ENCODE data around the gene SNN. TPM values are rescaled to one million over a fixed set of nuclear protein-coding genes. Genes with fewer than 3 reads are reported as not detected.

The SNN gene
- total RNA-seq, 8 experiments from 2014 or later, result 3.4 to 99.4 (median 35.5) TPM

DNA sequence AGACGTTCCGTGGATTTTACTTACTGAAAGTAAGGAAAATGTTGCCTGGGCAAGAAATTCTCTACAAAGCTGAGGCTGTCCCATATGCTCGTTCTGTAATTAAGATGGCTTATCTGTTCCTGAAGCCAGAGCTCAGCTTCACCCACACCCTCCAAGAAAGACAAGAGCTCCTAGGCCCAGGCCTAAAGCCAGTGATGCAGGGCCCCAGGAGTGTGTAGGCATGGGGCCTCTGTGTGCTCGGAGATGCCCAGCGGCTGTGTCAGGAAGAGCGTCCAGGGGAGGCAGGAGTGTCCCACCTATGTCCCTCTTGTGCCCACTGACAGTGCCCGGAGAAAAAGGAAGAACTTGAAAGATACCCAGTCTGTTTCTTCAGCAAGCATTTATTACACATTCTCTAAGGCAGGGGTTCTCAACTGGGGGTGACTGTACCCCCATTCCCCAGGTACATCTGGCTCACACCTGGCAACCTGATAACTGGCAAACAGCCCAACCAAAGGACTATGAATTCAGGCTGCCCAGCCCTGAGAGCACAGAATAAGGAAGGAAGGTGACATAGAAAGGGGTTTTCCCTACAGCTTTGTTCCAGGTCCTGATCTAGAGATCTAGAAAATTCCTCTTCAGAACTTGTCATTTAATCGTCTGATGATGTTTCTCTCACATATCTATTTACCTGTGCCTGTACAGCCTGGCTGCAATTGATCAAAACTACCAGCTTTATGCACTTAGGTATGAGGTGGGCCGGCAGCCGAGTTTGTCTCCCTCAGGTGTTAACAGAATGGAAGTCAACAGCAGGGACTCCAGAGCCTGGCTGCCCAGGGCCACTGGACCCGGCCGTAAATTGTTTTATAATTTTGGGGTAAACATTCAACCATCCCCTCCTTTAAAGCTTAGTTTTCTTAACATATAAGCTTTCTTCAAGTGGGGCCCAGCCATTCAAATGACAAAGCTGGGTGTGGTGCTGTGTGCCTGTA, 12.0 kb downstream of the SNN start:
- no peak overlapping the region for H3K27ac ChIP-seq
- 80 to 100% (median 89%) methylated on average over 1 to 12 of the region's 12 CpGs for WGBS, 10 experiments
- H3K4me1 ChIP-seq (replicated peaks in 1 of 2), result no peaks in the 10 kb centered on the region
- in situ Hi-C loops (cut with MboI; ENCODE audit: low pct_unique_long_range_greater_than_20kb in 2 of 9, low sequenced_read_pairs in 9 of 9, unreplicated experiment in 9 of 9), result no loop called here
- H3K4me3 ChIP-seq, result no peak overlapping the region
- ATAC-seq (replicated peaks in 6 of 8), result no peak

DNA sequence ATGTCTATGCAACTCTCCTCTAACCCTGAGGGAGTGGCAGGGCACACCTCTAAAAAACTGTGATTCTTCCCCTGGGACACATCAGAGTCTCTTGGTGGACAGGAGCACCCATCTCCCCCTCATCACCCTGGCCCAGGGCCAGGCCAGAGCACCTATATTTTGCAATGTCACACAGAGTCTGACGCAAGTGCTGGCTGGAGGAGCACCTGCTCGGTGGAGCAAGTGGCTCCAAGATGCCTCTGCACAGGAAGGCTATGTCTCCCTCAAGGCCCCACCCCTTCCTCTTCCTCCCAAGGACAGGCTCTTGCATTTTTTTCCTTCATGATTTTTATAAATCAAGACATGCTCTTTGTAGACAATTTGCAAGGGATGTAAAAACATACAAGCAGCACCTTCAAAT, 13.3 kb downstream of the SNN start:
- Histone ChIP-seq H3K4me3 (no peak overlapping the region), H3K27ac (no peak overlapping the region), H3K4me1 (replicated peaks in 1 of 2) (no peaks in the 10 kb centered on the region)
- ATAC-seq (replicated peaks in 6 of 8), result no peak
- WGBS, 10 experiments, result 83 to 90% methylated on average over 1 to 2 of the region's 2 CpGs; no CpG with 5 or more reads in 8 of the 10 experiments
- in situ Hi-C loops (cut with MboI; ENCODE audit: low pct_unique_long_range_greater_than_20kb in 2 of 9, low sequenced_read_pairs in 9 of 9, unreplicated experiment in 9 of 9), result no loop called here

DNA sequence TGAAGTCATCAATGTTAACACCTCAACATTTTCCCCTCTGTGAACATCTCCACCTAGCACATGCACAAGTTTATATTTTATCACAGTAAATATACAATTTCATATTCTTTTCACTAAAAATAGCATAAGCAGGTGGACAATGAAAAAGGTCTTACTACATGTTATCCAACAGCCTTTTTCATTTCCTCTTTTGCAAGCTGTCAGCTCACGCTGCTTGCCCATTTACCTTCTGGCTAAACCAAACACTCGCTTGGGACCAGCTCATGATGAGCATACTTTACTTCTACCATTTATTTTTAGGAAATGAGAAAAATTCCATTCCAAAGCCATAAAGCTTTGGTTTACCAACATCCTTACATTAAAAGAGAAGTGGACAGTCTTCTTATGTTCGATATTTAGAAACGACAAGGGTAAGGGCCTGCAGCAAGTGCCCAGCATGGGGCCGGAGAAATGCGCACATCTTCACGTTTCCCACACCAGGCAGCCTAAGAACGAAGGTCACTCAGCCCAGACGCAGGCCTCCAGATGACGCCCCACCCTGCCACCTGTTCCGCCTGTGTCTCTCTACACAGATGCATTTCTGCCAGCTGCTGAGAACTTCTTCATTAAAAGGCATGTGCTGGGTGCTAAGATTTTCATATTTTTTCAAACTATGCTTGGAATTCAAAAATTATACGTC, 13.9 kb downstream of the SNN start:
- in situ Hi-C loops (cut with MboI; ENCODE audit: low pct_unique_long_range_greater_than_20kb in 2 of 9, low sequenced_read_pairs in 9 of 9, unreplicated experiment in 9 of 9), result no loop called here
- 46 to 100% (median 76%) methylated on average over 1 to 10 of the region's 12 CpGs for WGBS, 10 experiments
- H3K27ac ChIP-seq, result no peak overlapping the region
- no peaks in the 10 kb centered on the region for H3K4me1 ChIP-seq (replicated peaks in 1 of 2)
- H3K4me3 ChIP-seq, result no peak overlapping the region
- peak in 7 of 8 experiments; percentile 4 to 66 (median 27) for ATAC-seq (replicated peaks in 6 of 8)

DNA sequence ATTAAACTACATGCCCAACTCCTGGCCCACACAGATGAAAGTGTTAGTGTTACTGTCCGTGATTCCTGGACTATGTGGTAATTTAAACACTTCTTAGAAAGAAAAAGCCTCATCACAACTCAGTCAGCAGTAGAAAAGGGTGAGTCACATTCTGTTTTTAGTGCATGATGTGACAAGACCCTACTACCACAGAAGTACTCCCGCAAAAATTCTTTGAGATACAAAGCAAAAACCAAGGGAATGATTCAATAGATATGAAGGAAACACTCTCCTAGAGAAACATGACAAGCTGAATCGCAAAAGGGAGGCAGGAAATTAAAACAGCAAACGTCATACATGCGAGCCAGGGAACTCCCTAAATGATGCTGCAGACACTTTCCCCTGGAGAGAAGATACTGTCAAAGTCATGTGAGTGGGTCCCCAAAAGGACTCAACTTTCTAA, 14.4 kb downstream of the SNN start:
- ATAC-seq (replicated peaks in 6 of 8), result peak; percentile 23 to 80 (median 71)
- in situ Hi-C loops (cut with MboI; ENCODE audit: low pct_unique_long_range_greater_than_20kb in 2 of 9, low sequenced_read_pairs in 9 of 9, unreplicated experiment in 9 of 9), result no loop called here

DNA sequence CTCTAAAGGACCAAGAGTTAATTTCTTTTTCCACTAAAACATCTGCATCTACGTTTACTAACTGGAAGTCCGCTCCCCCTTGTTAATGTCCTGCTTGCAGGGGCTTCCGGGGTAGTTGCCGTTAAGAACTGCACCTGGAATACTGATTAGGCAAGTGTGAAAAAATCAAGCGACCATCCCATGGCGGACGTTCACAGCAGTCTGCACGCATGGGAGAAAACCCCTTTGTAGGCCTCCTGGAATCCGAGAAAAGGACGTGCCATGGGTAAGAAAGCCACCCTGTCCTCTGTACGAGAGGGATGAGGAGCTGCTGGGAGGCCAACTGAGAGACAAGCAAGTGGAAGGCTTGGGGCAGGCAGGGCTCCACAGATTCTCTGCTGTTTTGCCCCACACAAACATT, 14.9 kb downstream of the SNN start:
- H3K4me3 ChIP-seq, result no peak overlapping the region
- no peak overlapping the region for H3K27ac ChIP-seq
- ATAC-seq (replicated peaks in 6 of 8), result peak in 4 of 8 experiments; percentile 14 to 62 (median 38)
- H3K4me1 ChIP-seq (replicated peaks in 1 of 2), result no peaks in the 10 kb centered on the region
- 66 to 100% (median 81%) methylated on average over 1 to 8 of the region's 11 CpGs; no CpG with 5 or more reads in 4 of the 10 experiments for WGBS, 10 experiments
- in situ Hi-C loops (cut with MboI; ENCODE audit: low pct_unique_long_range_greater_than_20kb in 2 of 9, low sequenced_read_pairs in 9 of 9, unreplicated experiment in 9 of 9), result no loop called here

More for the DNA sequence above, 14.4 kb downstream of the SNN start:
- Histone ChIP-seq H3K4me3 (no peak overlapping the region), H3K27ac (no peak overlapping the region), H3K4me1 (replicated peaks in 1 of 2) (no peaks in the 10 kb centered on the region)
- WGBS, 10 experiments, result 0 to 91% (median 42%) methylated on average over 2 to 5 of the region's 5 CpGs; no CpG with 5 or more reads in 3 of the 10 experiments

DNA sequence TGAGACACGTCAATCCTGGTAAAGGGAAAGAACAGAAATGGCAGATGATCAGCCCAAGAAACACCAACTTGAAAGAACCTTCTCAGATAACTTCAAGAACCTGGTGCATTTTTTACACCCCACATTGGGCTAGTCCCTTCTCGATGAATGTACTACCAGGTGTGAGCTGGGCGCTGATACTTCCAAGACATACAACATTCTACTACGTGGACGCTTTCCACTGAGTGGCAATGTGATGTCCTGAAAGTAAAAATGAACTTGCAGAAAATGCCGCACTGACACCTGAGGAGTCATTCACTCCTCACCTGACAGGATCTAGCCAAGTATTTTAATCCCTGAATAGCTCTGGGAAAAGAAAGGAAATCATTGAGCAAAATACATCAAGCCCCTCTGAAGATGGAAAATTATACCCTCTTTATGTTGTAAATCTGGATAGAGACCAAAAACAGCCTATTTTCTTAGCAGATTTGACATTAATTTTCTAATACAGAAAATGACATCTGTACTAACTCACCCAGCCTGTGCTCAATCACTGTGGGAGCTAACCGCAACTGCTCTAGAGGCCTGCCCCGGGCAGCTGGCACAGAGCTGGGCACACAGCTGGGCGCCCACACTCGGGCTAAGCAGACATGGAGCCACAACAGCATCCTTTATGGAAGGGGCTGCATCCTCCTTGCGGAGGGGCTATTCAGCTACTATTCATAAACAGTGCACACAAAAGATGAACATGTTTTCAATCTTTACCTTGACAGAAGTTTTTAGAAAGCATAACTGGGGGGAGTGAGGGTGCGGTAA, 16.2 kb downstream of the SNN start:
- no peak for ATAC-seq (replicated peaks in 6 of 8)
- in situ Hi-C loops (cut with MboI; ENCODE audit: low pct_unique_long_range_greater_than_20kb in 2 of 9, low sequenced_read_pairs in 9 of 9, unreplicated experiment in 9 of 9), result no loop called here
- no peak overlapping the region for H3K4me3 ChIP-seq

DNA sequence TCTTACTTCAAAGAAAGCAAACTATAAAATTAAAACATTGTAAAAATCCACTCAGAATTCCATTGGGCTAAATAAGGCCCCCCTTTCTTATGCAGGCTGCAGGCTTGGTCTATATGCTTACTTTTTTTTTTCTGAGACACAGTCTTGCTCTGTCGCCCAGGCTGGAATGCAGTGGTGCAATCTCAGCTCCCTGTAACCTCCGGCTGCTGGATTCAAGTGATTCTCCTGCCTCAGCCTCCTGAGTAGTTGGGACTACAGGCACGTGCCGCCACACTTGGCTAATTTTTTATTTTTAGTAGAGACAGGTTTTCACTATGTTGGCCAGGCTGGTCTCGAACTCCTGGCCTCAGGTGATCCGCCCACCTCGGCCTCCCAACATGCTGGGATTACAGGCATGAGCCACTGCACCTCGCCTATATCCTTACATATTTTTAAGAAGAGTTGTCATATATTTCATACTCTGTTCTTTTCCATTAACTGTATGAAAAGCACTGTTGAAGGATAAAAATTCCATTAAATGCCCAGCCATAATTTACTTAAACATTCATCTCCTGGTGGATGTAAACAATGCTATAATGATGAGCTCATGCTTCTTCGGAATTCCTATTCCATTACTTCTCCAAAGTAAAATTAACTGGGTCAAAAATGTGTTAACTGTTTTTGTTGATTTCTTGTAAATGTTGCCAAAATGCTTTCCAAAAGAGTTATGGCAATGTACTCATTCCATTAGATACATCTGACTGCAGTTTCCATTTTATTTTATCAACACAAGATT, 17.8 kb downstream of the SNN start:
- in situ Hi-C loops (cut with MboI; ENCODE audit: low pct_unique_long_range_greater_than_20kb in 2 of 9, low sequenced_read_pairs in 9 of 9, unreplicated experiment in 9 of 9), result no loop called here
- H3K27ac ChIP-seq, result no peak overlapping the region
- 54 to 100% (median 91%) methylated on average over 1 to 8 of the region's 9 CpGs for WGBS, 10 experiments
- H3K4me1 ChIP-seq (replicated peaks in 1 of 2), result peaks cover 5 to 6% of the 10 kb centered on the region in 2 donors
- ATAC-seq (replicated peaks in 6 of 8), result no peak
- H3K4me3 ChIP-seq, result no peak overlapping the region

More for the DNA sequence above, 16.2 kb downstream of the SNN start:
- 92 to 100% (median 97%) methylated on average over 2 to 8 of the region's 12 CpGs; no CpG with 5 or more reads in 2 of the 10 experiments for whole genome bisulfite sequencing, 10 experiments
- Histone ChIP-seq H3K27ac (no peak overlapping the region), H3K4me1 (replicated peaks in 1 of 2) (no peaks in the 10 kb centered on the region)

DNA sequence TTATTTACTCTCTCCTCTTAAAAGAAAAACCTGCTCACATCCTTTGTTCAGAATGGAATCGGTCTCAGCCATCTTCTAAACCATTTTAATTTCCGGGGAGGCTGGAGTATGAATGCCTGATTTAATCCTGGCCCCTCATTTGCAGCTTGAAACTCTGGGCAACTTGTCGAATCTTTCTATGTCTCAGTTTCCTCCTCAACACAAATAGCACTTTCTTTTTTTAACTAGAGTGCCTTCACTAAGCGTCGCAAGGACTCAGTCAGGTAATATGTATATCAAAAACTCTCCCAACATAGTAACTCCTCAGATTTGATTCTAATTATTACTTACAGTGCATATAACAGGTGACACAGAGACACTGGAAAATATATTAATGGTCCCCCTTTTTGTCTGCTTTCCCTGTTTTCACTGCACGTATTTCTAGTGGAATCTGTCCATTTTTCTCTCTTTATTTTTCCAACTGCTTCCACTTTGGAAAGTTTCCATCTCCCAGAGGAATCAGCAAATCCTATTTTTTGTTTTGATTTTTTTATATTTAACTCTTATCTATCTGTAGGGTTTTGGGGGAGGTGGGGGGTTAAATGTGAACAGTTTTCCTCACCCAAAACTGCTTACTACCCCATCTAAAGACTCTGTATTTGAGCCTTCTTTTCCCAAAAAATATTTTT, 18.6 kb downstream of the SNN start:
- Histone ChIP-seq H3K4me3 (no peak overlapping the region), H3K27ac (no peak overlapping the region), H3K4me1 (replicated peaks in 1 of 2) (peaks cover 5 to 6% of the 10 kb centered on the region in 2 donors)
- no peak for ATAC-seq (replicated peaks in 6 of 8)
- WGBS, 10 experiments, result 69 to 100% (median 89%) methylated on average over 3 to 6 of the region's 6 CpGs
- in situ Hi-C loops (cut with MboI; ENCODE audit: low pct_unique_long_range_greater_than_20kb in 2 of 9, low sequenced_read_pairs in 9 of 9, unreplicated experiment in 9 of 9), result no loop called here

DNA sequence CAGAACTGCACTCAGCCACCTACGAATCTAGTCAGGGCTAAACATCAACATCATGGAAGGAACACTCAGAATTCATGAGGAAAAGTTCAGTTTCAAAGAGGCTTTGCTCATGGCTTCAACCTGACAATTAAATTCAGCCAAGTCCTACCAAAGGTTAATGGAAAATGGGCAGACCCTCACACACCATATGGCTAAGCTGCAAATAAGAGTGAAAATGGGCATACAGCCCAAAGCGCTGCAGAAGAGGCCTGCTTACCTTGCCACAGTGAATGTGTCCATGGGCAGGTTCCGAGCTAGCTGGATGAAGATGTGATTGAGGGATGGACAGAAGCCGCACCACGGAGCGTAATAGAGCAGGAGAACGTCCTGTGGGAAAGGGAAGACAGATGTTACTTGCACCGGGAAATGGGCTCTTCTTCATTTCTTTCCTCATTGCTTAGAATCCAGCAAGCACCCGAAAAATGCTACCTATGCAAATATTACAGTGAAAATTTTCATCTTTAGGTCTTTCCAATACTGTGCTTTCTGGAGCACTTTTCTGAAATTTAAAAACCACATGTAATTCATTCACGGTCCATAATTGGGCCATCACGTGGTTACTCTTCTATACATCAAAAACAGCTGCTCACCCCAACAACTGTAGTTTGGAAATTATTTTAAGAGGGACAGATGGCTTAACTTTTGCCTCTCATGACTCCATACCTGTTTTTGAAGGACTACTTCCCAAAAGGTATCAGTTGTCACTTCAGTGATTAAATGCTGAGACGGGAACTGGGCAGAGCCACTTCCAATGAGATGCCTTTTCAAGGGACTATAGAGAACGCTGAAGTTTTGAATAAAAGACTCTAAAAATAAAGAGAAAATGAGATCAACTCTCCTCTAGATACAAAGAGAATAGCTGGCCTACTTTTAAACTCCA, 19.6 kb downstream of the SNN start:
- peaks cover 5 to 6% of the 10 kb centered on the region in 2 donors for H3K4me1 ChIP-seq (replicated peaks in 1 of 2)
- WGBS, 10 experiments, result 60 to 100% (median 94%) methylated on average over 2 to 12 of the region's 13 CpGs
- ATAC-seq (replicated peaks in 6 of 8), result no peak
- H3K27ac ChIP-seq, result no peak overlapping the region
- in situ Hi-C loops (cut with MboI; ENCODE audit: low pct_unique_long_range_greater_than_20kb in 2 of 9, low sequenced_read_pairs in 9 of 9, unreplicated experiment in 9 of 9), result no loop called here
- H3K4me3 ChIP-seq, result no peak overlapping the region

DNA sequence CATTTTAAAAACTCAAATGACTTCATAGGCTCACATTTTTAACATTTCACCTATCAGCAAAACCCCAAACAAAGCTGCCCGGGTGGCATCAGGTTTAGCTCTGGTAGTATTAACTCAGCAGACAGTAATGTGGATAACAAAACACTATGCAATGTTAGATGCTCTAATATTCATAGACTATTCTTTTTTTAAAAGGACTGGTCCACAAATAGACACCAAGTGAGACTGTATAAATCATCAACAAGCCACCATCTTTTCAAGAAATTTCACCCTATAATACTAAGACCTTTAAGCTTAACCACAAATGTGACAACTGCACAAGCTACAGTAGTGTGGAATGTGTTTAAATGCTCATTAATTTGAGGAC, 20.2 kb downstream of the SNN start:
- H3K27ac ChIP-seq, result no peak overlapping the region
- ATAC-seq (replicated peaks in 6 of 8), result no peak
- in situ Hi-C loops (cut with MboI; ENCODE audit: low pct_unique_long_range_greater_than_20kb in 2 of 9, low sequenced_read_pairs in 9 of 9, unreplicated experiment in 9 of 9), result no loop called here
- H3K4me1 ChIP-seq (replicated peaks in 1 of 2), result peaks cover 5 to 6% of the 10 kb centered on the region in 2 donors
- 67 to 100% (median 100%) methylated on average over 1 of the region's 1 CpG; no CpG with 5 or more reads in 3 of the 10 experiments for WGBS, 10 experiments
- H3K4me3 ChIP-seq, result no peak overlapping the region
